Choroid plexus epithelial cell (primary cell): ENCODE measurements around the gene COX7B2.

Experiments
- DNase-seq: peaks from one replicate; pipeline ENCODE4 v3.0.0-alpha.2; 2010; ENCODE audit warnings: low read depth
- H3K4me3 ChIP-seq: 2 replicates; pipeline ENCODE4 v1.5.1; 2011; ENCODE audit warnings: low read depth, mild to moderate bottlenecking, control low read depth, low read length, moderate library complexity
- CTCF ChIP-seq: conservative IDR thresholded peaks from 2 replicates; pipeline ENCODE4 v1.5.1; 2011; ENCODE audit warnings: low read depth, mild to moderate bottlenecking, control low read depth, inconsistent platforms, low read length, moderate library complexity

COX7B2 gene

DNA sequence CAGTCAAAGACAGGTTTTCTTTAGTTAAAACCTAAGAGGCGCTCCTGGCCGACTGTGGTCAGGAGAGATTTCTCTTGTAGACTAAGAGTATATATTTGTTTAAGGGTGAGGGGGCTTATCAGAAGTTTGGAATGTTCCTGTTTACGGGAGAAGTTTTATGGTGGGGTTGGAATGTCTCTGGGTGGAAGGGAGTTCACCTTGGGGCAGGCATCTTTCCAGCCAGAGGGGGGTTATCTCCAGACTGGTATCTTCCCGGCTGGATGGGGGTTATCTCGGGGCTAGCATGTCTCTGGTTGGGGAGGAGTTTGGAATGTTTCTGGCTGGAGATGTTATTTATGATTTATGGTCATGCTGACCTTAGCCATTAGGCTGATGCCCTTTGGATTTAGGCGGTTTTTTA lies 116.0 kb downstream of the COX7B2 start:
- no peak for TF ChIP-seq CTCF
- no peak overlapping the region for H3K4me3 ChIP-seq
- no peak for DNase-seq

DNA sequence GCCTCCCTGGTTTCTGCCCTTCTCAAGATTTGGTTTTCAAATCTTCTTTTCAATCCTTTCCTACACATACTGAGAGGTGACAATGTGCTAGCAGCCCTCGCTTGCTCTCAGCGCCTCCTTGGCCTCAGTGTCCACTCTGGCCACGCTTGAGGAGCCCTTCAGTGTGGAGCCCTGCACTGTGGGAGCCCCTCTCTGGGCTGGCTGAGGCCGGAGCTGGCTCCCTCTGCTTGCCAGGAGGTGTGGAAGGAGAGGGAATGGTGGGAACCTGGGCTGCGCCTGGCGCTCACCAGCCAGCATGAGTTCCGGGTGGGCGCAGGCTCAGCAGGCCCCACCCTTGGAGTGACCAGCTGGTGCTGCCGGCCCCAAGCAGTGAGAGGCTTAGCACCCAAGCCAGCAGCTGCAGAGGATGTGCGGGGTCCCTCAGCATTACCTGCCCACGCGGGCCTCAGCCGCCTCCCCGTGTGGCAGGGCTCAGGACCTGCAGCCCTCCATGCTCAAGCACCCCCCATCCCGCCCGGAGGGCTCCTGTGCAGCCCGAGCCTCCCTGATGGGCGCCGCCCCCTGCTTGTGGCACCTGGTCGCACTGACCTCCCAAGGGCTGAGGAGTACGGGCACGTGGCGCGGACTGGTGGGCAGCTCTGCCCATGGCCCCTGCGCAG lies 127.5 kb downstream of the COX7B2 start:
- no peak for TF ChIP-seq CTCF
- H3K4me3 ChIP-seq = no peak overlapping the region
- no peak for DNase-seq

DNA sequence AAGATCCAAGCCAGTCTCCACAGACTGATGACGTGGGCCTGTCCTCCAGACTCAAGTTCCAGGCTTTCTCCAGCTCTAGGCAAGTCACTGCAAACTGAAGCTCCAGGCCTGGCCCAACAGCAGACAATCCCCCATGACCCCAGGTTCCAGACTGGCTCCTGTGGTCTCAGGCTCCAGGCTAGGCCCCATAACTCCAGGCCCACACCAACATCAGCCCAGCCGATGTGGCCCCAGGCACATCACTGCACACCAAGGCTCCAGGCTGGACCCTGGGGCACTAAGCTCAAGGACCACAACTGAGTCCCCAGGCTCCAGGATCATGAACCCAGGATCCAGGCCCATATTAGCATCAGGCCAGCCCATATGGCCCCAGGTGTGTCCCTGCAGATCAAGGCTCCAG lies 143.6 kb downstream of the COX7B2 start:
- H3K4me3 ChIP-seq = no peak overlapping the region
- TF ChIP-seq CTCF = no peak
- DNase-seq = no peak

- no peak overlapping the region for H3K4me3 ChIP-seq
- no peak for DNase-seq
- no peak for TF ChIP-seq CTCF
Measured at GRCh38 chr4:46730075-46730474, 179.0 kb downstream of the COX7B2 start.

DNA sequence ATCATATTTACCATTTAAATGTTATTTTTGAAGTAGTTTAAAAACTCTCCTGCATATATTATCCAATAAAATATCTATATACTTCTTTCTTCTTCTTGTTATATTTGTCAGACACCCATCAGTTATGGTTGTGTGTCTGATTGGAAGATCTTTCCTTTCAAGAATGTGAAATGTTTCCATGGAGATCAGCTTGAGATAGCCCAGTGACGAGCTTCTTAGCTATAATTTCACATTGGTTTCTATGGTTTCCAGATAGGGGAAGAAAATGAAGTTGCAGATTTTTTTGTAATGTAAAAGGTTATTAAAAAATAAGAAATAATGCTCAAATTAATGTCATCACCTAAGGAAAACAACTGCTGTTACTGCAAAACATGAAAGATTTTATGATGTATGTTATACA lies 189.0 kb downstream of the COX7B2 start:
- no peak for DNase-seq

GRCh38 chr4:46717950-46718349 lies 191.1 kb downstream of the COX7B2 start:
- H3K4me3 ChIP-seq = no peak overlapping the region
- no peak for DNase-seq
- TF ChIP-seq CTCF = no peak

More for the DNA sequence above, 189.0 kb downstream of the COX7B2 start:
- no peak for TF ChIP-seq CTCF
- no peak overlapping the region for H3K4me3 ChIP-seq

- no peak for TF ChIP-seq CTCF
Measured at GRCh38 chr4:46715468-46715867, 193.6 kb downstream of the COX7B2 start.

More at GRCh38 chr4:46715468-46715867, 193.6 kb downstream of the COX7B2 start:
- no peak overlapping the region for H3K4me3 ChIP-seq
- DNase-seq = no peak
